GM19035 (cell line): ENCODE results near the gene DNAH2.

Experiments used
- ATAC-seq: cut with Tn5 transposase; IDR thresholded peaks from one replicate; pipeline ENCODE4 v1.9.1; 2021; ENCODE audit not compliant: unreplicated experiment

DNAH2 gene

DNA sequence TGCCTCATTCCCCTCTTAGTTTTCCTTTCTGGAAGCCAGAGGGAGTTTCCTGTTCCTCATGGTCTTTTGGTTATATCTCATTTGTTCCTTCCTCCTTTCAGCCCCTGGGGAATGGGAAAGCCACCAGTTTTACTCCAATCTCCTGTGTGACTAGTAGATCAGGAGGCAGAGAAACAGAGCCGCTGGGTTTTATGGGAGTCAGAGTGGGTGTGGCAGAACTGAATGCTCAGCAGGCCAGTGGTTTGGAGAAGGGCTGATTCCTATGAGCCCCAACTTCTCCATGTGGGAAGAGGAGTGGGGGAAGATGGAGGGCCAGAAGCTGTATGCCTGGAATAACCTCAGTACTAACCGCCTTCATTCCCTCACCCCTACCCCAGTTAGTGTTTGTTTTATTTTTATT lies 4.1 kb downstream of the DNAH2 start:
- no peak for ATAC-seq

DNA sequence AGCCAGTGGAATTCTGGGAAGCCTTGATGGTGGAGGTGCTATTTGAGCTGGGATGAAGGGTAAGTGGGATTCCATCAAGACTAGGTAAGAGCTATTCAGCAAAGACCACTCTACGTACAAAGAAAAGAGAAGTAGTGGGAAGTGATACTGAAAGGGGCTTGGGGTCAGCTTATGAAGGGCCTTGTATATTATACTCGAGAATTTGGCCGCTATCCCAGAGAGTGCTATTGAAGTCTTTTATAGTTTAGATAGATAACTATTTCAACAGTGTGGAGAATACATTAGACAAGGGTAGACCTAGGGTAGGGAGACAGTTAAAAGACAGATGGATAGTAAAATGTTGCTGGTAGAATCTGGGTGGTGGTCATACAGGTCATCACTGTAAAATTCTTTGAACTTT lies 10.3 kb downstream of the DNAH2 start:
- no peak for ATAC-seq

DNA sequence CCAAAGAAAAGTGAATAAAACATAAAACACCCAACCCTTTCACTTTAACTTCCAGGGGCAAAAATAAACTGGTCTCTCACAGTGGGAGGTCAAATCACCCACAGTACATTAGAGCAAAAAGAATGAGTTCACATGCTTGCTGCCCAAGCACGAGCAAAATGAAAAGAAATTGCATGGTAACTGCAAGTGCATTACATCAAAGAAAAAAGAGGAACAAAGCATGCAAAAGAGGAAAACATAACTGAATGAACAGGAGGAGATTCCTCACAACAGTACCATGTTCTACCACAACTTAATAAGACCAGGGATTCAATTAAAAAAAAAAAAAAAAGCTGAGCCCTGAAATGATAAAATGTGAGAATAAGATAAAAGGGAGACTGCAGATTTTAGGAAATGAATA lies 12.3 kb downstream of the DNAH2 start:
- ATAC-seq: no peak

DNA sequence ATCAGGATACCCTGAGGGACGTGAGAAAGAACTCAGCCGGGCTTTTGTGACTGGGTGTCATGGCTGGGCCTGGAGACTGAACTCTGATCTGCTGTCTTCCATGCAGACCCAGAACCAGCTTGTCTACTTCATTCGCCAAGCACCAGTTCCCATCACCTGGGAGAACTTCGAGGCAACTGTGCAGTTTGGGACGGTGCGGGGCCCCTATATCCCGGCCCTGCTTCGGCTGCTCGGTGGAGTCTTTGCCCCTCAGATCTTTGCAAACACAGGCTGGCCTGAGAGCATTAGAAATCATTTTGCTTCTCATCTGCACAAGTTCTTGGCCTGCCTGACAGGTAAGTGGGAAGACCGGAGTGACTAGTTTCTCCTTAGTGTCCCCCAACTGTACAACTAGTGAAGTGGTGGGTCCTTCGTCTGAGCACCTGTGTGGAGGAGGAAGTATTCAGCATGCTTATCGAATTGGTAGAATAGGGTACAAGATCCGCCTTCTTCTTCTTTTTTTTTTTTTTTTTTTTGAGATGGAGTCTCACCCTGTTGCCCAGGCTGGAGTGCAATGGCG lies 15.5 kb downstream of the DNAH2 start:
- ATAC-seq: no peak

DNA sequence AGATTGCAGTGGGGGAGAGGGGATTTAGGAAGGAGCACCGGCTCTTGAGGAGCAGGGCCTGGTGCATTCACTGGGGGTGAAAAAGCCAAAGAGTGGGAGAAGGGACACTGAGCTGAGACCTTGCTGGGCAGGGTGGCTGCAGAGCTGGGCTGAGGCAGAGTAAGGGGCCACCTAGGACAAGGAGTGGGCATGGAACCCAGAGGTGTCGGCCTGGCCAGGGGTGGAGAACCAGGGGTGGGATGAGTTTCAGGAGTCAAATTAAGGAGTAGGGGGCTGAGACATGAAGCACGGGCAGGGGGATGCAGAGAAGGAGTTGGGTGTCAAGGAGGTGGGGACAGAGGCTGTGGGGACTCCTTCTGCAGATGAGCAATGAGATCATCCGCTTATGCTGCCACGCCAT lies 20.1 kb downstream of the DNAH2 start:
- no peak for ATAC-seq

DNA sequence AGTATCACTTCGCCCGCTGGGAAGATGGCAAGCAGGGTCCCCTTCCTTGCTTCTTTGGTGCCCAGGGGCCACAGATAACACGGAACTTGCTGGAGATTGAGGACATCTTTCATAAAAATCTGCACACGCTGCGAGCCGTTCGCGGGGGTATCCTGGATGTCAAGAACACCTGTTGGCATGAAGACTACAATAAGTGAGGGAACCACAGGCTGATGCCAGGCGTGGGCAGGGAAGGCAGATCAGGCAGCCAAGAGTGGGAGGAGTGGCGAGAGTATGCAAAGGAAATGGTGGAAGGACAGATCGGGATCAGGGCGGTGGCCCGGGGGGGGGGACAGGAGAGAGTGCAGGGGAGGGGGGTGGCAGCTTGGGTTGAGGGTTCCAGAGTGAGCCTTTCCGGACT lies 22.2 kb downstream of the DNAH2 start:
- no peak for ATAC-seq

DNA sequence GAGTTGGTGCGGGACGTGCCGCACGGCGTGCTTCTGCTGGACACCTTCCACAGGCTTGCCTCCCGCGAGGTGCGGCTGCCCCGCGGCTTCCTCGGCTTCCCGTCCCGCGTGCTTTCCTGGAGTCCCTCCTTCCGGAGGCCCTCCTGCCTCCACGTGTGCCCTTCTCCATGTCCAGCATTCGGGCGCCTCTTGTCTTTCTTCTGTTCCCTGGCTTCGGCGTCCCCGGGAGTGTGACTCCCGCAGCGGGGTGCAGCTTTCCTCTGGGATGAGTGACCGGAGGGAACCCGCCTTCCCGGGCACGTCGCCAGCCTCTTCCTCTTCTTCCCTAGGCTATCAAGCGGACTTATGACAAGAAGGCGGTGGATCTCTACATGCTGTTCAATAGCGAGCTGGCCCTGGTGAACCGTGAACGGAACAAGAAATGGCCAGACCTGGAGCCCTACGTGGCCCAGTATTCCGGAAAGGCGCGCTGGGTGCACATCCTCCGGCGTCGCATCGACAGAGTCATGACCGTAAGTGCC lies 23.0 kb downstream of the DNAH2 start:
- ATAC-seq: no peak

DNA sequence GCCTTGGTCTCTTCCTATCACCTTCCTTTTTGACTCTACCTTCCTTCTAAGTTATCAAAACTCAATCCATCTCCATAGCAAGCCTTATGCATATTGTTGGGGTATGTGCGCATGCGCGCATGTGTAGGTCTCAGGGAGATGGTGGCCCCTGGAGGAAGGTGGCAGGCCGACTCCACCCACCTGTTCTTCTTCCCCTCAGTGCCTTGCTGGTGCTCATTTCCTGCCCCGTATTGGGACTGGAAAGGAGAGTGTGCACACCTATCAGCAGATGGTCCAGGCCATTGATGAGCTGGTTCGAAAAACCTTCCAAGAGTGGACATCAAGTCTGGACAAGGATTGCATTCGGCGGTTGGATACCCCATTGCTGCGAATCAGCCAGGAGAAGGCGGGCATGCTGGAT lies 25.2 kb downstream of the DNAH2 start:
- ATAC-seq: no peak

DNA sequence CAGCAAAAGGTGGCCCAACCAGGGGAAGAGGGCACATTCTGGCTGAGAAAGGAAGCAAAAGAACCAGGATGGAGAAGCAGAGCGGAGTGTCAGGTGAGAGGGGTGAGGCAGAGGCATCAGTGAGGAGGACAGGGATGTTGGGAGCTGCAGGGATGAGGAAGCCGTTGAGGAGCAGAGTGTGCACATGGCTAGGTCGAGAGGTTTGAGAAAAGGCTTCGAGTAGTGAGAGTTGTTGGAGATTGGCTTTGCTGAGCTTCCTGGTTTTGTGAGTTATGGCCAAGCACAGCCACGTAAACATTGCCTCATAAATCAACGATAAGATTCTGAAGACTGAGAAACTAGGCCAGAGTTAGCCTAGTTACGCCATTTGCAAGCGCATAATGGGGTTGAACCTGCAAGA lies 26.9 kb downstream of the DNAH2 start:
- no peak for ATAC-seq

DNA sequence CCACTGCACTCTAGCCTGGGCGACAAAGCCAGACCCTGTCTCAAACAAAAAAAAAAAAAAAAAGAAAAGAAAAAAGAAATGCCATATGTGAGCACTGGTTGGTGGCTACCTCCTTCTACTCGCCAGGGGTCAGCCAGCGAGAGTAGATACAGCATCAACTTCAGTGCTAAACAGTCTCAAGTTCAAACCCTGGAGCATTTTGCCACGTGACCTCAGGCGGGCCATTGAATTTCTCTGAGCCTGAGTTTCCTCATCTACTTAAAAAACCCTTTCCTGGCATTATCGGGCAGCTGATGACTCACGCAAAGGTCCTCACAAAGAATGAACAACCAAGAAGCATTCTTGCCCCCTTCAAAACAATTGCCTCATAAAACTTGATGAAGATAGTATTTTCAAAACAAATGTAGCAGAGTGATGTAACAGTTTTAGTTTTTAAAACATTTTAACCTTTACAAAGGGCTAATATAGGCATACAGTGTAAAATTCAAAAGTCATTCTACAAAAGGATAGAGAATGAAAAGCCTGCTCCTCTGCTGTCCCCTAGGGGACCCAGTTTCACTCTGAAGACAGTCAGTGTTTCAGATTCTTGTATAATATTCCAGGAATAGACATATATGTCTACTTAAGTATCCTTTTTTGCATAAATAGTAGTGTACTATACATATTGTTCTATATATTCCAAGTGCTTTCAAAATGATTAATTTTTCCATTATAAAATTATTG lies 28.4 kb downstream of the DNAH2 start:
- no peak for ATAC-seq

DNA sequence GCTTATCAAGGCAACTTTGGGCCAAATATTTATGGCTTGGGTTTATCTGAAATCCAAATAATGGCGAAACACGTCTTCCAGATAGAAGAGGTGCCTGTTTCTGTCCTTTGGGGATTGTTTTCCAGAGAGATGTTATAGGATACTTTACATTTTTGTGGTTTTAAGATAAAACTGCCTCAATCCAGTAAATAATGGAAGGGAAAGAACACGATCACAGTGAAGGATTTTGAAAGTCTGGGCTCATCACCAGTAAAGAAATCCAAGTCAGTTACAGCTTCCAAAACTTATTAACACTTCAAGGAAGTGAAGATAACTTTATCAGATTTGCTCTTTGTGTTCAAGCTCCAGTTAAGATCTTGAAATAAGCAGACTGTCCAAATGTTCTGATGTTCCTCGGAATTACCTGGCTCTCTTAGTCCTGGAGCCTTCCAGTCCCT lies 30.1 kb downstream of the DNAH2 start:
- ATAC-seq: no peak

DNA sequence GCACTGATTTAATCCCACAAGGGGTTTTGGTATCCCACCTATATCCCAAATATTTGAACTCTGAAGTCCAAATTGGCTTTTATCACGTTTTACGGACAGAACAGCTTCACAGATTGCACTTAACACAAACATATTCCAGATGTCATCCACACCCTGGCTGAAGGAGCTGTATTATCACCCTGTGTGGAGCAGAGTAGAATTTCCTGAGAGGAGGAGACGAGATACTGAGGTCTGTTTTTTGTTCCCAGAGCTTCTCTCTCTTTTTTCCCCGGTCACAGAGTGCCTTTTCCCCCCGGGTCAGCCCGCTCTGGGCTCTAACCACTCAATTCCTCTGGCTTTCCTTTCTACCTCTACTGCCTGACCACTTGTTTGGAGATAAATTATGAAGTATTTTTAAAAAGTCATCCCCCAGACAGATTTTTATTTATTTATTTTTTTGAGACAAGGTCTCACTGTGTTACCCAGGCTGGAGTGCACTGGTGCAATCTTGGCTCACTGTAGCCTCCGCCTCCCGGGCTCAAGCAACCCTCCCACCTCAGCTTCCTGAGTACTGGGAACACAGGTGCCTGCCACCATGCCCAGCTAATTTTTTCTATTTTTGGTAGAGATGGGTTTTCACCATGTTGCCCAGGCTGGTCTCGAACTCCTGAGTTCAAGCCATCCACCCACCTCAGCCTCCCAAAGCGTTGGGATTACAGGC lies 30.7 kb downstream of the DNAH2 start:
- no peak for ATAC-seq

DNA sequence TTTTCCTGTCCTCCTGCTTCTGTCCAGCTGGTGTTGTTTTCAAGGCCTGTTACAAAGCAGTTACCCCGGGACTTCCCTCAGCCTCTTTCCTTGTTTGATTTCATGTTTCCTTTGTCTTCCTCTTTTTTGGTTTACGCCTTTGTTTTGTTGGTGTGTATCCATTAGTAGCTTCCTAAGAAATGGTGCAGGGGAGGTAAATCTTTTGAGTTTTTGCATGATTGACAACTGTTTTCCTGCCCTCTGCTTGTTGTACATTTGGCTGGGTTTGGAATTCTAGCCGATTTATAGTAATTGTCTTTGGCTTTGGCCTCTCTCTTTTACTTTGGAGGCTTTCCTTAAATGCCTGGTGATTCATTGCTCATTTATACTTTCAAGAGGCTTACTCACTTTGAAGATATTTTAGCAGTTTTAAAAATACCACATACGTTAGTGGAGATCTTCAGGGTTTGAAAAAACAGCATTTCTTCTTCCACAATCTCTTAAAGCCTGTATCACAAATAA lies 32.8 kb downstream of the DNAH2 start:
- no peak for ATAC-seq

DNA sequence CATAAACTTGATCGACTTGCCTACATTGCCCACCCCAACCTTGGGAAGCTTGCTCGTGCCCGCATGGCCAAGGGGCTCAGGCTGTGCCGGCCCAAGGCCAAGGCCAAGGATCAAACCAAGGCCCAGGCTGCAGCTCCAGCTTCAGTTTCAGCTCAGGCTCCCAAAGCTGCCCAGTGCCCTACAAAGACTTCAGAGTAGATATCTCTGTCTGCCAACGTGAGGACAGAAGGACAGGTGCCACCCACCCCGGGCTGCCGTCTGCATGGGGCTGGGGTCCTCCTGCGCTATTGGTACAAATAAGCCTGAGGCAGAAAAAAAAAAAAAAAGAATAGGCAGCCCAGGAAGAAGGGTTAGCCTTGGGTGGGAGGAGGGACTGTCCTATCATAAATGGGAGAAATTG lies 37.1 kb downstream of the DNAH2 start:
- ATAC-seq: no peak

DNA sequence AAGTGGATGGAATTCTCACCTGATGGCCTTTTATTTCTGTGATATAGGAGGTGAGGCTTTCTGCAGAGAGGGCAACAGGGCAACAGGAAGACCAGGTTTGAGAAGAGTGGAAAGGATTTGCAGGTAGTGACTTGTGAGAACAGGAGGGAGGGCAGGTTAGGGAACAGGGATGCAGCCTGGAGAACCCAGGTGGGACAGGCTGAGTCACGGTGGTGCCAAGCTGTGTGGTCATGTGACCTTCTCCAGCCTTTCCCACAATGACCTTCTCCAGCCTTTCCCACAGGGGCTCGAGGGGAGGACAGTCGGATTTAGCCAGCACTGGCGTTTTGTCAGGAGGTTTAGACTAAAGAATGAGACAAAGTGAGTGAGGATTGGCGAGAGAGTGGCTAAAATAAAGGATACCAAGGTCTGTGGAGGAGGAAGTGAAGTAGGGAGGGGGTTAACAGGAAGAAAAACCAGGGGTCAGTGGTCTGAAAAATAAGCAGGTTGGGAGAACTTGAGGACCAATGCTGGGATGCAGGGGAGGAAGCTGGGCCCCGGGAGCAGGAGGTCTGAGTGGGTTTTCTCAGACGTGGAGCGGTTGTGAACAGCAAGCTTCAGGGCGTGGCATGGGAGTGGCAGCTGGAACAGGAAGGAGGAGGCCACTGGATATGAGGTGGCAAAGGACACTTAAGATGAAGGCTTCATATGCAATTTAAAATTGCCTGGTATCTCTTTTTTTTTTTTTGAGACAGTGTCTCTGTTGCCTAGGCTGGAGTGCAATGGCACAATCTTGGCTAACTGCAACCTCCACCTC lies 37.7 kb downstream of the DNAH2 start:
- no peak for ATAC-seq

DNA sequence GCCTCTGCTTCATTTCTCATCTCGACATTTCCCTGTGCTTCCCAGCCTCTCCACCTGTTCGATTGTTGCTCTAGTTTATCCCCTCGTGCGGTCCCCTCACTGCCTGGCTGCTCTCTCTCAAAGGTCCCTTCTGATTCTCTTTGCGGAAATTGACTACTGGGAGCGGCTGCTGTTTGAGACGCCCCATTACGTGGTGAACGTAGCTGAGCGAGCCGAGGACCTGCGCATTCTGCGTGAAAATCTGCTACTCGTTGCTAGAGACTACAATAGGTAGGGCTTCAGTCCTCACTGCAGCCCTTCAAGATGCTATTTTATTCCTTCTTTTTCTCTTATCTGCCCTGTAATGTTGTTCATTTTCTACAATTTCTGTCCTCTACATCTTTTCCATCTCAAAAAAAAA lies 39.4 kb downstream of the DNAH2 start:
- ATAC-seq: no peak

DNA sequence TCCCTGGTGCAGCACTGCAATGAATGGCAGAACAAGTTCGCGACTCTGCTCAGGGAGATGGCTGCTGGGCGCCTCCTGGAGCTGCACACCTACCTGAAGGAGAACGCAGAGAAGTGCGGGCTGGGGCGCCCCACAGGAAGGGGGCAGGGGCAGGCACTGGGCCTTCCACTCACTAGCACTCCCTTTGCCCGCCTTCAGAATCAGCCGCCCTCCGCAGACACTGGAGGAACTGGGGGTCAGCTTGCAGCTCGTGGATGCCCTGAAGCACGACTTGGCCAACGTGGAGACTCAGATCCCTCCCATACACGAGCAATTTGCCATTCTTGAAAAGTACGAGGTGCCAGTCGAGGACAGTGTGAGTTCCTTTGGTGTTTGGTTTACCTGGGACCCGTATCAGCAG lies 46.4 kb downstream of the DNAH2 start:
- no peak for ATAC-seq

DNA sequence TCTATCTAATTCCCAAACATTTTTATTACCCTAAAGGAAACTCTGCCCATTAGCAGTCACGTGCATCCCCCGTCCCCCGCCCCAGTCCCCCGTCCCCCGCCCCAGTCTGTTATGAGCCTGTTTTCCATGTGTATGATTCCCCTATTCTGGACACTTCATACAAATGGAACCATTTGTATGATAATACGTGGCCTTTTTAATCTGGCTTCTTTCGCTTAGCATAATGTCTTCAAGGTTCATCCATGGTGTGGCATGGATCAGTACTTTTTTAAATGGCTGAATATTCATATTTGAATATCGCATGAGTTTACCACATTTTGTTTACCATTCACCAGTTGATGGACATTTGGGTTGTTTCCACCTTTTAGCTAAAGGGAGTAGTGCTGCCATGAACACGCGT lies 49.5 kb downstream of the DNAH2 start:
- ATAC-seq: no peak

DNA sequence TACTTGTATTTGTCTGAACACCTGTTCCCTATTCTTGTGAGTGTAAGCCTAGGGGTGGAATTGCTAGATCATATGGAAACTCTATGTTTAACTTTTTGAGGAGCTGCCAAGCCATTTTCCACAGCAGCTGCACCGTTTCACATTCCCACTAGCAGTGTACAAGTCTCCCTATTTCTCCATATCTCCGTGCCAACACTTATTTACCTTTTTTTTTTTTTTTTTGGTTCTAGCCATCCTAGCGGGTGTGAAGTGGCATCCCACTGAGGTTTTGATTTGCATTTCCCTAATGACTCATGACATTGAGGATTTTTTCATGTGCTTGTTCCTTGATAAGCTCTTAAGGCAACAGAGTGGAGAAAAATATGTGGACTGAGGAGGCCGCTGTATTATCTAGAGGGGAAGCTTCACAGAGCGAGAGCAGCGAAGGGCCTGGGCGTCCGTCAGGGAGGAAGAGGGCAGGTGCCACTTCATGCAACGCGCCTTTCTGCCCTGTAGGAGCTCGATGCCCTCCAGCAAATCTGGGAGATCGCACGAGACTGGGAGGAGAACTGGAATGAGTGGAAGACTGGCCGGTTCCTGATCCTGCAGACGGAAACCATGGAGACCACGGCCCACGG lies 50.0 kb downstream of the DNAH2 start:
- no peak for ATAC-seq

DNA sequence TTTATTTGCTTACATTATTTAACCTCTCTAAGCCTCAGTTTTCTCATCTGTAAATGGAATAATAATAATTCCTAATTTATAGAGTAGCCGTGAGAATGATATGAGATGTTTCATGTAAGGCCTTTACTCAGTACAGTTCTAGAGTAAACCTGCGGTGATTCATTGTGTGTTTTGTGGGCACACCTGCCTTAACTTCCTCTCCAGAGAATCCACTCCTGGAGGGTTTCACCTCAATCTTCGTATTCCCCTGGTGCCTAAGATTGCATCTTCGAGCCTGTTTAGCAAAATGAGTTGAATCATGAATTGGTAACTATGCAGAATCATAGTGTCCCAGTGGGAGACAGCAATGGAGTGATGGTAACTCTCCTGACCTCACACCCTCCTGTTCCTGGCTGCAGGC lies 52.3 kb downstream of the DNAH2 start:
- ATAC-seq: no peak

DNA sequence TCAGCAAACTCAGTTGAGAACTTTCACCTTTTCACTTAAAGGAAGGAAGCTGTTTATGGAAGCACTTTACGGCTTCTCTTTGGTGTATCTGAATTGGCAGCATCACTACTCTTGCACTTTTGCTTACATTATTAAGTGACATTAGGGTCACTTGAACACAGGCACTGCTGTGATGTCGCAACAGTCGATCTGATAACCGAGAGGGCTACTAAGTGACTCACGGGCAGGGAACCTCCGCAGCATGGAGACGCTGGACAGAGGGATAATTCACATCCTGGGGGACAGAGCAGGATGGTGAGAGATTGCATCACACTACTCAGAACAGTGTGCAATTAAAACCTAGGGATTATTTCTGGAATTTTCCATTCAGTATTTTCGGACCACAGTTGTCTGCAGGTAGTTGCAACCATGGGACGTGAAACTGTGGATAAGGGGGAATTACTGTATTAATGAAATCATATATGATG lies 56.5 kb downstream of the DNAH2 start:
- ATAC-seq: no peak
